AG09309 (cell line): ENCODE measurements around the gene SYNE3.

Experiments
- DNase-seq: peaks from one replicate; pipeline ENCODE4 v3.0.0-alpha.2; 2010; ENCODE audit warnings: low read depth
- H3K4me3 ChIP-seq: 2 replicates; pipeline ENCODE4 v1.5.1; 2011; ENCODE audit warnings: mild to moderate bottlenecking, low read depth, low read length, moderate library complexity; ENCODE audit not compliant: control insufficient read depth
- CTCF ChIP-seq: IDR thresholded peaks from 2 replicates; pipeline ENCODE4 v1.5.1; 2011; ENCODE audit warnings: mild to moderate bottlenecking, low read depth, low read length, inconsistent platforms; ENCODE audit not compliant: insufficient read depth, control insufficient read depth; ENCODE audit errors: missing control alignments

Gene SYNE3

GRCh38 chr14:95479494-95479893 lies 37.0 kb downstream of the SYNE3 start:
- no peak for TF ChIP-seq CTCF
- no peak overlapping the region for H3K4me3 ChIP-seq
- DNase-seq = no peak

- H3K4me3 ChIP-seq = no peak overlapping the region
- no peak for DNase-seq
- TF ChIP-seq CTCF = no peak
Observed at GRCh38 chr14:95478818-95479217, 37.6 kb downstream of the SYNE3 start.

- no peak for TF ChIP-seq CTCF
- no peak overlapping the region for H3K4me3 ChIP-seq
- no peak for DNase-seq
Observed at GRCh38 chr14:95478309-95478708, 38.1 kb downstream of the SYNE3 start.

GRCh38 chr14:95477411-95478269 lies 38.8 kb downstream of the SYNE3 start:
- DNase-seq = no peak
- H3K4me3 ChIP-seq = no peak overlapping the region
- TF ChIP-seq CTCF = no peak

- no peak for DNase-seq
- TF ChIP-seq CTCF = no peak
- no peak overlapping the region for H3K4me3 ChIP-seq
Observed at GRCh38 chr14:95476747-95477146, 39.7 kb downstream of the SYNE3 start.

- TF ChIP-seq CTCF = no peak
- no peak overlapping the region for H3K4me3 ChIP-seq
- DNase-seq = no peak
Observed at GRCh38 chr14:95475540-95476240, 40.8 kb downstream of the SYNE3 start.
